Caco-2 (cell line): ENCODE measurements around the gene BAIAP3. TPM values are rescaled to one million over a fixed set of nuclear protein-coding genes. Genes with fewer than 3 reads are reported as not detected.

ENCODE experiments used
- Bru-seq: library from RNA; stranded (reverse); fragments of 400-500 nt; gene quantifications from one replicate; lab custom pipeline; 2021; lab: Mats Ljungman, UMichigan
- BruChase-seq, 2 experiments: library from RNA; stranded (reverse); fragments of 400-500 nt; gene quantifications; one replicate each; lab custom pipeline; 2021; lab: Mats Ljungman, UMichigan
- BruUV-seq: library from RNA; stranded (reverse); fragments of 400-500 nt; replicated peaks from 2 replicates; lab custom pipeline; 2021; lab: Mats Ljungman, UMichigan
- CTCF ChIA-PET: fragments of 300-600 bp; sonication (Branson Sonifier 250); formaldehyde crosslinking; loops from one replicate; lab custom pipeline; 2022; ENCODE audit warnings: antibody characterized with exemption; lab: Charles Lee
- POLR2A ChIA-PET: fragments of 300-600 bp; sonication (Branson Sonifier 250); formaldehyde crosslinking; loops from one replicate; lab custom pipeline; 2022; ENCODE audit warnings: antibody characterized with exemption; lab: Charles Lee
- DNase-seq, 2 experiments: peaks; one replicate each; pipeline versions ENCODE4 v3.0.0 to v3.0.0-alpha.2; 2020 to 2022
- H3K27me3 ChIP-seq: replicated peaks from 2 replicates; pipeline ENCODE4 v1.6.0; 2011; ENCODE audit warnings: low read length; ENCODE audit not compliant: control insufficient read depth, insufficient read depth
- H3K36me3 ChIP-seq: 2 replicates; pipeline ENCODE4 v1.5.1; 2011; ENCODE audit warnings: low read length; ENCODE audit not compliant: control insufficient read depth, insufficient read depth
- H3K4me1 ChIP-seq: fragments of 250-450 bp; sonication (Bioruptor Pico); 2 replicates; pipeline ENCODE4 v1.5.1; 2020; ENCODE audit warnings: mild to moderate bottlenecking
- H3K4me3 ChIP-seq: 2 replicates; pipeline ENCODE4 v1.5.1; 2011; ENCODE audit warnings: low read depth, mild to moderate bottlenecking, control low read depth, low read length
- H3K9me3 ChIP-seq: fragments of 250-450 bp; sonication (Bioruptor Pico); 2 replicates; pipeline ENCODE4 v1.5.1; 2020; ENCODE audit warnings: mild to moderate bottlenecking, moderate library complexity
- H3K27ac Mint-ChIP-seq: one replicate; pipeline ENCODE4 v1.8.0; 2022; ENCODE audit warnings: mixed read lengths; ENCODE audit not compliant: unreplicated experiment
- H3K27me3 Mint-ChIP-seq: one replicate; pipeline ENCODE4 v1.8.0; 2022; ENCODE audit warnings: mixed read lengths; ENCODE audit not compliant: insufficient read depth, unreplicated experiment
- H3K36me3 Mint-ChIP-seq: one replicate; pipeline ENCODE4 v1.8.0; 2022; ENCODE audit warnings: mild to moderate bottlenecking, mixed read lengths; ENCODE audit not compliant: insufficient read depth, unreplicated experiment
- H3K4me1 Mint-ChIP-seq: one replicate; pipeline ENCODE4 v1.8.0; 2022; ENCODE audit warnings: low read depth, mixed read lengths; ENCODE audit not compliant: unreplicated experiment
- H3K4me3 Mint-ChIP-seq: one replicate; pipeline ENCODE4 v1.8.0; 2022; ENCODE audit warnings: mild to moderate bottlenecking, moderate library complexity, mixed read lengths; ENCODE audit not compliant: unreplicated experiment
- H3K9me3 Mint-ChIP-seq: one replicate; pipeline ENCODE4 v1.8.0; 2022; ENCODE audit warnings: mixed read lengths; ENCODE audit not compliant: unreplicated experiment
- intact Hi-C: fragments of 100-400 bp; cut with micrococcal nuclease; formaldehyde crosslinking; loops from one replicate; pipeline ENCODE4 v1.10.0; 2022; ENCODE audit not compliant: unreplicated experiment
- long read RNA-seq: library from polyadenylated mRNA; stranded (forward); transcript quantifications from one replicate; pipeline ENCODE4 v2.0.0, GENCODE V29; 2022
- total RNA-seq: library from RNA; stranded (reverse); gene quantifications from 2 replicates; pipeline ENCODE4 v1.2.3, GENCODE V29; 2022
- TF ChIP-seq, protein P1 (sequence below), 2 experiments: fragments of 200-600 bp in 1 of 2; IDR thresholded peaks; 1 replicate in 1 of 2; 2 replicates in 1 of 2; pipeline versions ENCODE4 v1.5.1 to v1.8.0; 2011 to 2022; ENCODE audit warnings: antibody characterized with exemption in 1 of 2, control low read depth in 1 of 2, inconsistent platforms in 1 of 2, low read depth in 1 of 2, low read length in 1 of 2, mild to moderate bottlenecking in 1 of 2, moderate library complexity in 1 of 2; ENCODE audit not compliant: insufficient read depth in 1 of 2, severe bottlenecking in 1 of 2, unreplicated experiment in 1 of 2

Gene BAIAP3, protein sequence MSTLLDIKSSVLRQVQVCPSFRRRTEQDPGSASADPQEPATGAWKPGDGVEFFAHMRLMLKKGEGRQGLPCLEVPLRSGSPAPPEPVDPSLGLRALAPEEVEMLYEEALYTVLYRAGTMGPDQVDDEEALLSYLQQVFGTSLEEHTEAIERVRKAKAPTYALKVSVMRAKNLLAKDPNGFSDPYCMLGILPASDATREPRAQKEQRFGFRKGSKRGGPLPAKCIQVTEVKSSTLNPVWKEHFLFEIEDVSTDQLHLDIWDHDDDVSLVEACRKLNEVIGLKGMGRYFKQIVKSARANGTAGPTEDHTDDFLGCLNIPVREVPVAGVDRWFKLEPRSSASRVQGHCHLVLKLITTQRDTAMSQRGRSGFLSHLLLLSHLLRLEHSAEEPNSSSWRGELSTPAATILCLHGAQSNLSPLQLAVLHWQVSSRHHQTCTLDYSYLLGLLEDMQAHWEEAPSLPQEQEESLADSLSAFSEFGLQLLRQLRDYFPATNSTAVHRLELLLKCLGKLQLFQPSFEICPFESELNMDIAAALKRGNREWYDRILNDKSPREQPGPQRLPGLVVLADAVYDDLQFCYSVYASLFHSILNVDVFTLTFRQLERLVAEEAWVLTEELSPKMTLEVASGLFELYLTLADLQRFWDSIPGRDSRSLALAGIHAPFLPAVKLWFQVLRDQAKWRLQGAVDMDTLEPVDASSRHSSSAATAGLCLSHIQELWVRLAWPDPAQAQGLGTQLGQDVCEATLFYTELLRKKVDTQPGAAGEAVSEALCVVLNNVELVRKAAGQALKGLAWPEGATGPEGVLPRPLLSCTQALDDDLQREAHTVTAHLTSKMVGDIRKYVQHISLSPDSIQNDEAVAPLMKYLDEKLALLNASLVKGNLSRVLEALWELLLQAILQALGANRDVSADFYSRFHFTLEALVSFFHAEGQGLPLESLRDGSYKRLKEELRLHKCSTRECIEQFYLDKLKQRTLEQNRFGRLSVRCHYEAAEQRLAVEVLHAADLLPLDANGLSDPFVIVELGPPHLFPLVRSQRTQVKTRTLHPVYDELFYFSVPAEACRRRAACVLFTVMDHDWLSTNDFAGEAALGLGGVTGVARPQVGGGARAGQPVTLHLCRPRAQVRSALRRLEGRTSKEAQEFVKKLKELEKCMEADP
- 4.2 and 5.0 TPM in 2 replicates for total RNA-seq
- percentile 21 among the genes with signal in this experiment for Bru-seq, nascent RNA
- BruChase-seq, experiment 1, labeled RNA remaining after a 2-hour chase = percentile 21 among the genes with signal in this experiment
- percentile 33 among the genes with signal in this experiment for BruChase-seq, experiment 2, labeled RNA remaining after a 6-hour chase
- long read RNA-seq = 0 reads

DNA sequence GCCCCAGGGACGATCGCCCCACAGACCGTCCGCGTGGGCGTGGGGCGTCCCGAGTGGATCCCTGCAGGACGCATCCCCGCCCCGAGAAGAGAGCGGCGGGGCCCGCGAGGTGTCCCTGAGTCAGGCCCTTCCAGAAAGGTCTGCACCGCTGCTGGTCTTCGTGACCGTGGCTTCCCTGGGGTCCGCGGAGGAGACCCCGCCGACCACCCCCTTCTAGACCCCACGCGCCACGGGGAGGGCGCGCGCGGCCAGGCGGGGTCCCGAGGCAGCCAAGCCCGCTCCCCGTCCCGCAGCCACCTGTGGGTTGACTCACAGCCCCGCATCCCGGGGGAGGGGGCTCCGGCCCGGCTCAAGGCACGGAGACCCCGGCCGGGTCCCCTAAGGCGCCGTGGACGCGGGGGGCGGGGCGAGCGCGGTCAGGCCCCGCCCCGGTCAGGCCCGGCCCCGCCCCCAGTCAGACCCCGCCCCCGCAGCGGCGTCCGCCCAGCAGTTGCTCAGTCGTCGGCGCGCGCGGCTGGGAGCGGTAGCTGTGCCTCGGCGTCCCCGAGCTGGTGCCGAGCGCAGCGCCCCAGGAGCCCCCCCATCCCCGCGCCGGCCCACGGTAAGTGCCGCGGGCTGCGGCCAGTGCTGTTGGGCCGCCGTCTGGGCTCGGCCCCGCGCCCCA lies at the start of gene BAIAP3:
TSS of gene BAIAP3 (plus strand) at position 497 of the 664 bp plus-strand sequence. CDS start 4,905 bp downstream, outside the sequence.
- DNase-seq = peak in 1 of 2 experiments; percentile 40
- Histone ChIP-seq H3K27me3 (no peaks in the 10 kb centered on the region; the same call in 1 of the 2 replicates), H3K36me3 (no peaks in the 10 kb centered on the region), H3K4me1 (peaks cover 4% of the 10 kb centered on the region; the same call in 1 of the 2 replicates), H3K9me3 (no peaks in the 10 kb centered on the region), H3K4me3 (peak within 1 kb of the TSS; percentile 19)
- ChIA-PET CTCF (no interaction called here), POLR2A (no interaction called here)
- no peaks in the 10 kb centered on the region for H3K36me3 Mint-ChIP-seq
- TF ChIP-seq, protein P1, sequence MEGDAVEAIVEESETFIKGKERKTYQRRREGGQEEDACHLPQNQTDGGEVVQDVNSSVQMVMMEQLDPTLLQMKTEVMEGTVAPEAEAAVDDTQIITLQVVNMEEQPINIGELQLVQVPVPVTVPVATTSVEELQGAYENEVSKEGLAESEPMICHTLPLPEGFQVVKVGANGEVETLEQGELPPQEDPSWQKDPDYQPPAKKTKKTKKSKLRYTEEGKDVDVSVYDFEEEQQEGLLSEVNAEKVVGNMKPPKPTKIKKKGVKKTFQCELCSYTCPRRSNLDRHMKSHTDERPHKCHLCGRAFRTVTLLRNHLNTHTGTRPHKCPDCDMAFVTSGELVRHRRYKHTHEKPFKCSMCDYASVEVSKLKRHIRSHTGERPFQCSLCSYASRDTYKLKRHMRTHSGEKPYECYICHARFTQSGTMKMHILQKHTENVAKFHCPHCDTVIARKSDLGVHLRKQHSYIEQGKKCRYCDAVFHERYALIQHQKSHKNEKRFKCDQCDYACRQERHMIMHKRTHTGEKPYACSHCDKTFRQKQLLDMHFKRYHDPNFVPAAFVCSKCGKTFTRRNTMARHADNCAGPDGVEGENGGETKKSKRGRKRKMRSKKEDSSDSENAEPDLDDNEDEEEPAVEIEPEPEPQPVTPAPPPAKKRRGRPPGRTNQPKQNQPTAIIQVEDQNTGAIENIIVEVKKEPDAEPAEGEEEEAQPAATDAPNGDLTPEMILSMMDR (IDR thresholded peaks at IDR 0.05; ENCODE audit: insufficient read depth in 1 of 2, low read depth in 1 of 2, low read length in 1 of 2, severe bottlenecking in 1 of 2, unreplicated experiment in 1 of 2) = no peak
- intact Hi-C loops = no loop called here
- no peaks in the 10 kb centered on the region for H3K27me3 Mint-ChIP-seq
- no peaks in the 10 kb centered on the region for H3K4me1 Mint-ChIP-seq
- no peak within 1 kb of the TSS for H3K27ac Mint-ChIP-seq
- no TSS peak for BruUV-seq
- no peaks in the 10 kb centered on the region for H3K9me3 Mint-ChIP-seq
- H3K4me3 Mint-ChIP-seq = peak within 1 kb of the TSS; percentile 52

DNA sequence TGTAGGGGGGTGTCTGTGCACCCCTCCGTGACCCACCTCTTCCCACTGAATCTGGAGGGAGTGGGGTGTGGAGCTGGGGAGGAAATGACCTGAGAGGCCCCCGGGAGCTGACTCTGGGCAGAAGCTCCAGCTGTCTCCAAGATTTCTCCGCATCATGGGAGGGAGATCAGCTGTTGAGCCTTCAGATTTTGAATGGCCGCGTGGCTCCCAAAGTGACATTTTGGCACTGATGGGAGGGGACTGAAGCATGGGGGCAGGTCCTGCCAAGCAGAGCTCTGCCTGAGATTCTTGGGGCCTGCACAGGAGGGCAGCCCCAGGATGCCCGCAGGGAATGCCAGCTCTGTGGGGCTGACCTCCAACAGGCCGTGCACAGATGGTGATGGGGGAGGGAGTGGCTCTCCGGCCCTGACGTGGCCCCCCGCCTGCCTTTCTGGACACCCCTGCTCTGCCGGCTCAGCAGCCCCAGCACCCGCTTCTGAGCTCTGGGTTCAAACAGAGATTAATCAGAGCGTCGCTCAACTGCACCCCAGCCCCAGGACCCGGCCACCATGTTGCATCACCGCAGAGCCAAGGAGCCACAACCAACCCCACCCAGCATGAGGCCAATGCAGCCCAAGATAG lies 49.3 kb upstream of the BAIAP3 start:
- intact Hi-C loops = no loop called here
- H3K27me3 ChIP-seq = no peaks in the 10 kb centered on the region
- Mint-ChIP-seq H3K27me3 (no peaks in the 10 kb centered on the region), H3K36me3 (peaks cover 5% of the 10 kb centered on the region), H3K9me3 (no peaks in the 10 kb centered on the region), H3K27ac (no peak overlapping the region), H3K4me3 (no peak overlapping the region), H3K4me1 (peaks cover 6% of the 10 kb centered on the region)
- DNase-seq = no peak
- H3K4me1 ChIP-seq = peaks cover 7% of the 10 kb centered on the region; the same call in 1 of the 2 replicates
- no TSS peak for BruUV-seq
- no peak overlapping the region for H3K4me3 ChIP-seq
- POLR2A ChIA-PET = no interaction called here
- H3K36me3 ChIP-seq = no peaks in the 10 kb centered on the region
- CTCF ChIA-PET = interaction anchor here (0.6 kb wide), 1 partner anchor 48 kb away, joined by 3 read pairs; no protein-coding TSS in a partner anchor
- no peaks in the 10 kb centered on the region for H3K9me3 ChIP-seq
- TF ChIP-seq, protein P1 (IDR thresholded peaks at IDR 0.05; ENCODE audit: insufficient read depth in 1 of 2, low read depth in 1 of 2, low read length in 1 of 2, severe bottlenecking in 1 of 2, unreplicated experiment in 1 of 2) = no peak
